Keratinocyte (primary cell): ENCODE results near the gene TET2. TPM values are rescaled to one million over a fixed set of nuclear protein-coding genes. Genes with fewer than 3 reads are reported as not detected.

ENCODE experiments used
- DNase-seq: peaks from one replicate; pipeline ENCODE4 v3.0.0-alpha.2; 2011; ENCODE audit warnings: low read depth, missing footprints, low spot score
- FAIRE-seq: peaks from 2 replicates; lab custom pipeline; 2011; peaks lifted over from hg19 to GRCh38; lab: Jason Lieb, UNC
- H2AFZ ChIP-seq: 2 replicates; pipeline ENCODE4 v1.6.0; 2012; ENCODE audit warnings: low read length, control low read depth, inconsistent platforms; ENCODE audit not compliant: control insufficient read depth
- H3K27ac ChIP-seq: 2 replicates; pipeline ENCODE4 v1.5.1; 2011; ENCODE audit warnings: low read length; ENCODE audit not compliant: control insufficient read depth, insufficient read depth
- H3K27me3 ChIP-seq: 3 replicates; pipeline ENCODE4 v1.6.0; 2011; ENCODE audit warnings: low read length; ENCODE audit not compliant: control insufficient read depth, insufficient read depth; ENCODE audit errors: extremely low read depth
- H3K36me3 ChIP-seq, 2 experiments: 2 replicates in 1 of 2; 3 replicates in 1 of 2; pipeline ENCODE4 v1.5.1; 2011; ENCODE audit warnings: low read length in 2 of 2, mild to moderate bottlenecking in 1 of 2; ENCODE audit not compliant: control insufficient read depth in 2 of 2, insufficient read depth in 2 of 2; ENCODE audit errors: extremely low read depth in 1 of 2
- H3K4me1 ChIP-seq: 3 replicates; pipeline ENCODE4 v1.5.1; 2011; ENCODE audit warnings: low read length; ENCODE audit not compliant: control insufficient read depth, insufficient read depth; ENCODE audit errors: extremely low read depth
- H3K4me2 ChIP-seq: 3 replicates; pipeline ENCODE4 v1.6.0; 2011; ENCODE audit warnings: low read depth, low read length; ENCODE audit not compliant: control insufficient read depth, insufficient read depth; ENCODE audit errors: extremely low read depth
- H3K4me3 ChIP-seq, 3 experiments: fragments of 200-600 bp in 1 of 3; sonication (generic) in 1 of 3; 2 replicates in 2 of 3; 3 replicates in 1 of 3; pipeline ENCODE4 v1.5.1; 2011 to 2016; ENCODE audit warnings: low read length in 3 of 3, mild to moderate bottlenecking in 3 of 3, control low read depth in 2 of 3, inconsistent platforms in 1 of 3, low read depth in 1 of 3, mixed read lengths in 1 of 3, mixed run types in 1 of 3, moderate library complexity in 1 of 3; ENCODE audit not compliant: control insufficient read depth in 2 of 3, insufficient read depth in 2 of 3; ENCODE audit errors: extremely low read depth in 1 of 3
- H3K79me2 ChIP-seq: 2 replicates; pipeline ENCODE4 v1.6.0; 2012; ENCODE audit warnings: low read length; ENCODE audit not compliant: control insufficient read depth, insufficient read depth
- H3K9ac ChIP-seq: 3 replicates; pipeline ENCODE4 v1.6.0; 2011; ENCODE audit warnings: low read length; ENCODE audit not compliant: control insufficient read depth, insufficient read depth; ENCODE audit errors: extremely low read depth
- H3K9me1 ChIP-seq: 3 replicates; pipeline ENCODE4 v1.6.0; 2011; ENCODE audit warnings: low read length; ENCODE audit not compliant: control insufficient read depth, insufficient read depth; ENCODE audit errors: extremely low read depth
- H3K9me3 ChIP-seq: 2 replicates; pipeline ENCODE4 v1.5.1; 2012; ENCODE audit warnings: low read depth, low read length; ENCODE audit not compliant: control insufficient read depth
- H4K20me1 ChIP-seq: 3 replicates; pipeline ENCODE4 v1.6.0; 2011; ENCODE audit warnings: low read length; ENCODE audit not compliant: control insufficient read depth, insufficient read depth; ENCODE audit errors: extremely low read depth
- CTCF ChIP-seq, 3 experiments: IDR thresholded peaks in 1 of 3; conservative IDR thresholded peaks in 1 of 3; optimal IDR thresholded peaks in 1 of 3; 2 replicates in 2 of 3; 3 replicates in 1 of 3; pipeline versions ENCODE3 to v1.5.1; 2011; ENCODE audit warnings: low read length in 3 of 3, mild to moderate bottlenecking in 3 of 3, moderate library complexity in 2 of 3, control low read depth in 1 of 3, inconsistent platforms in 1 of 3; ENCODE audit not compliant: insufficient read depth in 2 of 3; ENCODE audit errors: extremely low read depth in 1 of 3
- EZH2 ChIP-seq: IDR thresholded peaks from one replicate; pipeline ENCODE4 v1.6.1; 2012; ENCODE audit warnings: inconsistent platforms, mild to moderate bottlenecking, low read length, moderate library complexity
- dilution Hi-C: fragments of 300-500 bp; cut with MboI; formaldehyde crosslinking; loops from one replicate; pipeline ENCODE4 v1.7.0; 2020; ENCODE audit warnings: low sequenced_read_pairs; ENCODE audit not compliant: extremely low pct_ligation_motif_present
- polyA plus RNA-seq, 5 experiments: library from polyadenylated mRNA; depleted of rRNA in 3 of 5; stranded (reverse) in 3 of 5; stranded (forward) in 1 of 5; unstranded in 1 of 5; fragments of >200 nt; gene quantifications; 1 replicate in 1 of 5; 2 replicates in 3 of 5; 3 replicates in 1 of 5; pipeline versions ENCODE4 v1.2.1 to v1.2.3, GENCODE V29; 2011 to 2012; ENCODE audit warnings: missing spikeins in 2 of 5, low read depth in 1 of 5, low replicate concordance in 1 of 5

Gene TET2
- polyA plus RNA-seq, 1 donor (not counting 4 experiments of a cell fraction or from before 2014, with no cell fraction given): 9.6 TPM

DNA sequence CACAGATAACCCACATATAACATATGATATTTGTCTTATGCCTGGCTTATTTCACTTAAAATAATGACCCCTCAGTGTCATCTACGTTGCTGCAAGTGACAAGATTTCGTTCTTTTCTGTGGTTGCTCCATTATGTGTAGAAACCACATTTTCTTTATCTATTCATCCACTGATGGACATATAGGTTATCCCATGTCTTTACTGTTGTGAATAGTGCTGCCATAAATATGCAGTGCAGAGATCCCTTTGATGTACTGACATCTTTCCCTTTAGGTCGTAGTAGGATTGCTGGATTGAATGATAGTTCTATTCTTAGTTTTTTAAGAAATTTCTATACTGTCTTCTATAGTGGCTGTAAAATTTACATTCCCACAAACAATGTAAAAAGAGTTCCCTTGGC, 135.8 kb downstream of the TET2 start:
- Histone ChIP-seq H2AFZ (no peak overlapping the region), H3K27me3 (no peaks in the 10 kb centered on the region), H3K4me3 (no peak overlapping the region), H3K4me2 (no peak overlapping the region), H3K36me3 (no peaks in the 10 kb centered on the region), H4K20me1 (no peaks in the 10 kb centered on the region), H3K27ac (no peak overlapping the region), H3K9me1 (no peaks in the 10 kb centered on the region), H3K79me2 (no peaks in the 10 kb centered on the region), H3K9me3 (no peaks in the 10 kb centered on the region), H3K9ac (no peak overlapping the region), H3K4me1 (no peaks in the 10 kb centered on the region)
- TF ChIP-seq CTCF (optimal IDR thresholded peaks at IDR 0.05 in 1 of 3, IDR thresholded peaks at IDR 0.05 in 1 of 3, conservative IDR thresholded peaks at IDR 0.05 in 1 of 3; ENCODE audit: extremely low read depth in 1 of 3, insufficient read depth in 2 of 3, low read length in 3 of 3) (no peak), EZH2 (no peak)
- FAIRE-seq: no peak
- DNase-seq: no peak
- dilution Hi-C loops: no loop called here

DNA sequence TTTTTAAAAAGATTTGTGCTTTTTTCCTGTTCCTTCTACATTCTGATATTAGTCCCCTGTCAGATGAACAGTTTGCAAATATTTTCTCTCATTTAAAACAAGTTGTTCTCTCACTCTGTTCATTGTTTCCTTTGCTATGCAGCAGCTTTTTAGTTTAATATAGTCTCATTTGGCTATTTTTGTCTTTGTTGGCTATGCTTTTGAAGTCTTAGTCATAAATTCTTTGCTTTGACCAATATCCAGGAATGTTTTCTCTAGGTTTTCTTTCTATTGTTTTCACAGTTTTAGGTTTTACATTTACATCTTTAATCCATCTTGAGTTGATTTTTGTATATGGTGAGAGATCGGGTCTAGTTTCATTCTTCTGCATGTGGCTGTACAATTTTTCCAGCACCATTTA, 136.8 kb downstream of the TET2 start:
- Histone ChIP-seq H3K36me3 (no peaks in the 10 kb centered on the region), H4K20me1 (no peaks in the 10 kb centered on the region), H3K79me2 (no peaks in the 10 kb centered on the region), H3K9ac (no peak overlapping the region), H3K4me3 (no peak overlapping the region), H3K4me1 (no peaks in the 10 kb centered on the region), H3K4me2 (no peak overlapping the region), H3K9me1 (no peaks in the 10 kb centered on the region), H2AFZ (no peak overlapping the region), H3K27ac (no peak overlapping the region), H3K27me3 (no peaks in the 10 kb centered on the region), H3K9me3 (no peaks in the 10 kb centered on the region)
- no peak for DNase-seq
- TF ChIP-seq EZH2 (no peak), CTCF (optimal IDR thresholded peaks at IDR 0.05 in 1 of 3, IDR thresholded peaks at IDR 0.05 in 1 of 3, conservative IDR thresholded peaks at IDR 0.05 in 1 of 3; ENCODE audit: extremely low read depth in 1 of 3, insufficient read depth in 2 of 3, low read length in 3 of 3) (no peak)
- dilution Hi-C loops: no loop called here
- no peak for FAIRE-seq
